H1 (cell line): ENCODE data around the gene MKNK2. TPM values are rescaled to one million over a fixed set of nuclear protein-coding genes. Genes with fewer than 3 reads are reported as not detected.
A peak's percentile ranks its signal among the peaks of the same experiment; 100 is the strongest.

ENCODE experiments used
- BACH1 ChIP-seq: IDR thresholded peaks from 2 replicates; pipeline ENCODE4 v1.6.1; 2012; ENCODE audit warnings: low read length, improper control_type of control experiment
- EZH2 ChIP-seq: fragments of 200-600 bp; sonication (generic); IDR thresholded peaks from 2 replicates; pipeline ENCODE4 v1.7.1; 2012; ENCODE audit warnings: low read depth, mild to moderate bottlenecking, moderate library complexity, low read length, inconsistent platforms; ENCODE audit not compliant: severe bottlenecking
- HDAC6 ChIP-seq: IDR thresholded peaks from one replicate; pipeline ENCODE4 v1.7.1; 2012; ENCODE audit warnings: low read depth, mild to moderate bottlenecking, inconsistent platforms, low read length, moderate library complexity
- NANOG ChIP-seq: IDR thresholded peaks from 2 replicates; pipeline ENCODE4 v1.6.1; 2011; ENCODE audit warnings: low read length, low read depth, mild to moderate bottlenecking, inconsistent platforms; ENCODE audit not compliant: insufficient read depth, poor library complexity, severe bottlenecking
- POLR2AphosphoS5 ChIP-seq: IDR thresholded peaks from 2 replicates; pipeline ENCODE4 v1.6.1; 2011; ENCODE audit warnings: low read depth, low read length
- SAP30 ChIP-seq: fragments of 300-600 bp; sonication (generic); IDR thresholded peaks from 2 replicates; pipeline ENCODE4 v1.7.1; 2012; ENCODE audit warnings: low read length, moderate library complexity, mild to moderate bottlenecking, inconsistent platforms; ENCODE audit not compliant: insufficient read depth, insufficient replicate concordance
- SIN3A ChIP-seq, 2 experiments: IDR thresholded peaks in 1 of 2; conservative IDR thresholded peaks in 1 of 2; 2 replicates each; pipeline ENCODE4 v1.6.1; 2011 to 2012; ENCODE audit warnings: low read length in 2 of 2, improper control_type of control experiment in 1 of 2, low read depth in 1 of 2, mild to moderate bottlenecking in 1 of 2
- SP1 ChIP-seq: IDR thresholded peaks from 2 replicates; pipeline ENCODE4 v1.6.1; 2011; ENCODE audit warnings: low read depth, low read length
- SUZ12 ChIP-seq: fragments of 200-600 bp; sonication (generic); IDR thresholded peaks from 2 replicates; pipeline ENCODE4 v1.6.1; 2012; ENCODE audit warnings: mild to moderate bottlenecking, inconsistent platforms, low read length, moderate library complexity, mixed read lengths
- polyA plus RNA-seq, 7 experiments: library from polyadenylated mRNA; depleted of rRNA in 3 of 7; stranded (reverse) in 5 of 7; unstranded in 2 of 7; fragments of >200 nt in 5 of 7; fragments of 200-250 nt in 2 of 7; gene quantifications; 1 replicate in 5 of 7; 2 replicates in 1 of 7; 4 replicates in 1 of 7; pipeline versions ENCODE4 v1.2.1 to v1.2.3, GENCODE V29; 2011 to 2013; ENCODE audit warnings: missing spikeins in 2 of 7, mixed read lengths in 2 of 7
- total RNA-seq: library from RNA; stranded (reverse); fragmentation: NEBNext Ultra II Directional; extraction: Animal tissue kit (Norgen Biotek cat#: 25700); gene quantifications from 2 replicates; pipeline ENCODE4 v1.2.1, GENCODE V29; 2021

Gene MKNK2
- total and polyA plus RNA-seq, 2 of the 8 experiments (the other 6 are each of a cell fraction or from before 2014, with no cell fraction given), result 163 to 166 TPM

DNA sequence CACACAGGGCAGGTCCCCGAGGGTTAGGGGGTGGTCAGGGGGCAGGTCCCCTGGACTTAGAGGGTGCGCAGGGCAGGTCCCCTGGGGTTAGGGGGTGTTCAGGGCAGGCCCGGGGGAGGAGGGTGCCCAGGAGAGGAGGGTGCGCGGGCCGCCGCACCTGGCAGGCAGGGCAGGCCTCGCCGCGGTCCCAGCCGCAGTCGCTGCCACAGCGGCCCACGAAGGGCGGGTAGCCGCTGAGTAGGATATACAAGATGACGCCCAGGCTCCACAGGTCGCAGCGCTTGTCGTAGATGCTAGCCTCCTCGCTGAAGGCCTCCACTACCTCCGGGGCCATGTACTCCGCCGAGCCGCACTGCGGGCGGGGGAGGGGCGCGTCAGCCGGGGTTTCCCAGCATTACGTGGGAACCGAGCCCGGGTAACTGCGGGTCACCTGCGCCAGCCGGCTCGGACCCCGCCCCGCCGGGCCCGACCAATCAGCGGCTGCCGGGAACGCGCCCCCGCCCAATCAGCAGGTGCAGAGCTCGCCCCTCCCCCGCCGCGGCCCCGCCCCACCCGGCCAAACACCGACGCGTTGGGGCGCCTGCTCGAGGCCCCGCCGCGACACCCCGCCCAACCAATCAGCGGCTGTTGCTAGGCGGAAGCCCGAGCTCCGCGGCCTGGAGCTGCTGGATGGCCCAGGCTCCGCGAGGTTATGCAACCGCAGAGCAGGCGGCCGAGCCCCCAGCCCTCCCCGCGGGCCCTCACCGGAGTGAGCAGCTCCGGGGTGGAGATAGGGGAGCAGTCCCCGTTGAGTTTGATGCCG lies 9.2 kb downstream of the MKNK2 start (continued):
- TF ChIP-seq SIN3A (conservative IDR thresholded peaks at IDR 0.05 in 1 of 2, IDR thresholded peaks at IDR 0.05 in 1 of 2; ENCODE audit: low read depth in 1 of 2, low read length in 2 of 2), result no peak; a peak in 1 of 4 replicates
- TF ChIP-seq SP1, result peak; percentile 76
- TF ChIP-seq NANOG, result no peak
- TF ChIP-seq HDAC6, result no peak
- no peak for TF ChIP-seq EZH2
- no peak for TF ChIP-seq BACH1
- TF ChIP-seq SUZ12, result no peak
- no peak for TF ChIP-seq SAP30
- peak; percentile 71; the same call in 1 of the 2 replicates for TF ChIP-seq POLR2AphosphoS5
